ENCODE results near the gene SLIT3.

Gene SLIT3

DNA sequence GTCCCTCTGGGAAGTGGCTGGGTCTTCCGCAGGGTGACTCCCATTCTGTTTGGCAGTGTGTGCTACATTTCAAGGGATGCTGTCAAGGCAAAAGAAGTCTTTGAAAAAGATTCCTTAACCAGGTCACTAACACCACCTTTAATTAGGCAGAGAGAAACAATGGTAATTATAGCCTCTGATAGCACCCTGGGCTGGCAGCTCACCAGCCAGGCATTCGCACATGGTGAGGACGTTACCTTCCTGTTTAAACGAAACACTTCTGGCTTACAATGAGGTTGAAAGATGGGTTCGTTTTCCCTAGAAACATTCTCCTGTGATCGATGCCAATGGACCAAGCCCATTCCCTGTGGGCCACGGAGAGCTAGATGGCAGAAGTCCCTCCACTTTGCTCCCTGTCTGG lies 491.7 kb downstream of the SLIT3 start:
- no peak for DNase-seq

GRCh38 chr5:168808051-168808616 lies 492.8 kb downstream of the SLIT3 start:
- no peak for DNase-seq

GRCh38 chr5:168807287-168807686 lies 493.7 kb downstream of the SLIT3 start:
- no peak for DNase-seq

DNA sequence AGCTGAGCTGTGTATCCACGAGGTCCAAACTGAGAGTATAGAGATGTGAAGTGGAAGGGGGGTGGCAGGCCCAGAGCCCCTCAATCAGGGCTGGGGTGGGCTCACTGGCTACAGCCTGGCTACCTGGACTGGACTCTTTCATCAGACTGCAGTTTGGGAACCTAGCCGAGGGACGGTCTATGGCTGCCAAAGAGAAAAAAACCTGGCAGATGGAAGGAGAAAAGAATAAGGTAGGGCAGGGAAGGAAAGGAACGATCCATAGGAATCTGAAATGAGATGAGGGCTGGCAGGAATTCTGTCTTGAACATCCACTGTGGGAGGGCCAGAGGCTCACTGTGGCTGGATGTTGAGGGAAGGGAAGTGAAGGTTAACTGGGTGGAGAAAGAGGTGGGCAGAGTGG lies 497.4 kb downstream of the SLIT3 start:
- DNase-seq = no peak

DNA sequence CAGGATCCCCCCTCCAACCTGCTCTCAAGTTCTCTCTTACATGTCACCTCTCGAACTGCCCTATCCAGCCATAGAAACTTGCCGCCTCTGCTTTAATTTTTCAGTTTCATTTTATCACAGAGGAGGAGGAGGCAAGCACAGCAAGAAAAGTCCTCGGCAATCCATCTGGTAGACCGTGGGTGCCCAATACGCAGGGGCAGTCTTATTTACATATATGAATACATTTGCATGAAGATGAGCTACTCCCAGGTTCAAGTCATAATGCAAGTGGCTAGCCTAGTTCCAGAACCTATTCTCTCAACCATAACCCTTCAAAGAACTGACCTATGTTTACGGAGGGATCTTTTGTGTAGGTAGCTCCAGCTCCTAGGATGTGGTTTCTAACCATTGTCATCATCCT lies 498.6 kb downstream of the SLIT3 start:
- no peak for DNase-seq

- no peak for DNase-seq
These were observed 499.4 kb downstream of the SLIT3 start for GRCh38 chr5:168801567-168801966.

- no peak for DNase-seq
These were observed 500.2 kb downstream of the SLIT3 start for GRCh38 chr5:168800701-168801100.

- no peak for DNase-seq
These were observed 502.6 kb downstream of the SLIT3 start for GRCh38 chr5:168798065-168799023.

GRCh38 chr5:168796593-168797580 lies 504.1 kb downstream of the SLIT3 start:
- DNase-seq = no peak

GRCh38 chr5:168796000-168796399 lies 504.9 kb downstream of the SLIT3 start:
- no peak for DNase-seq

DNA sequence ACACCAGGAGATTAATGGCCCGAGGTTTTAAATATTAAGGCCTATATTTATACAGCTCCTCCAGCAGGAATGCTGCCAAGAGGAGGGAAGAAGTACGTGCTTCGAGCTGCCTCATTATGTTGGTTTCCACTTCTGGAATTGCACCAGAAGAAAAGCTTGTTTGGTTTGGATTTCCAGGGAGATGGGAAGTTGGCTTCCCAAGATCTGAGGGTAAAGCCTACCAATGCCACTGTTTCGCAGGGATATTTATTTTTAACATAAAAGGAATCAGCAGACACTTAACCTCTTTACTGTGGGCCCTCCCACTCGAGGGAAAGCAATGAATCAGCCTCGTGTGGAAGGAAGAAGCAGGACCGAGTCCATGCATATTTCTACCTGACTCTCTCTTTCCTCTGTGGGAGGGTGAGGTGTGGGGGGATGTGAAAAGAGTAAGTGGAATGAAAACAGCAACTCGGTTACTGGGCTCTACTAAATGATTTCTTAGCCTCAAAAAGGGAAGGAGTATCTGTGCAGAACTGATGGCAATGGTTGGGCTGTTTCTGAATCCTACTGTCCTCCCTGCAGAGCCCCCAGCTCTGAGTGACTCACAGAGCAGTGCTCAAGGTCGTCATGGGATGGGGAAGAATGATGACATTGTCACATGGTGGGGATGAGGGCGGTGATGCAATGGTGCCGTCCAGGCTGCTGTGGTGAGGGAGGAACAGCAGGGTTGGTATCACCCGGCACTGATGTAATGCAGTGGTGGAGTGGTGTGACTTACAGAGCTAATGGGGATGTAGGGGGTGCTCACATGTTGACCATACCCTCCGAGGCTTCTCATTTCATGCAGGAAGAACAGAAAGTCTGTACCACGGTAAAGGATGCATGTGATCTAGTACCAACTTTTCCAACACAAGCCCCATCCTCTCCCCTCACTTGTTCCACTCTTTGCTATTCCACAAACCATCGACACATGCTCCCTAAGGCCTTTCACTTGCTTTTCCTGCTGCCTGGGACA lies 506.8 kb downstream of the SLIT3 start:
- no peak for DNase-seq

DNA sequence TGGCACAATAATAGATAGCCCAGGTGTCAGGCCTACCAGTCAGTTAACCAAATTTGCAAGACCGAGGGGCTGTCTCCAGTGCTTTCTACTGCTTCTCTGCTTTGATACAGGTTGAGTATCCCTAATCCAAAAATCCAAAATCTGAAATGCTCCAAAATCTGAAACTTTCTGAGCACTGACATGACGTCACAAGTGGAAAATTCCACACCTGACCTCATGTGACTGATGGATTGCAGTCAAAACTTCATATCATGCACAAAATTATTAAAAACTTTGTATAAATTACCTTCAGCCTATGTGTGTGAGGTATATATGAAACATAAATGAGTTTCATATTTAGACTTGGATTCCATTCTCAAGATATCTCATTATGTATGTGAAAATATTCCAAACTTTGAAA lies 508.3 kb downstream of the SLIT3 start:
- no peak for DNase-seq

- no peak for DNase-seq
These were observed 510.2 kb downstream of the SLIT3 start for GRCh38 chr5:168790671-168791250.

- no peak for DNase-seq
These were observed 510.8 kb downstream of the SLIT3 start for GRCh38 chr5:168790002-168790635.

DNA sequence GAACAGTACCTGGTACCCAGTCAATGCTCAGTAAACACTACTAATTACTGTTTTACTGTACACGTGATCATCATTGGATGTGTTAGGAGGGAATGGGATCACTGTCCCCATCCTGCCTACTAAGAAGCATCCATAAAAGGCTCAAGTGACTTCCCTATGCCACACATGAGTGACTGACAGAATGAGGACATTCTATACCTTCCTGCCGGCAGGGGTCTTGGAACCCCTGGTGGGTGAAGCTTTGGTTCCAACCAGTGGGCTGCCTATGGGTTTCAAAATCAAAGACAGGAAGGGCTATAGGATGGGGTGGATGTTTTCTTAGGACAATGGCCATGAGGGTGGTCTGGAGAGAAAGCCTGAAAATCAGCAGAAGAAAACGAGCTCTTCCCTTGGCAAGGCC lies 512.2 kb downstream of the SLIT3 start:
- no peak for DNase-seq

- DNase-seq = no peak
These were observed 512.8 kb downstream of the SLIT3 start for GRCh38 chr5:168788107-168788506.

DNA sequence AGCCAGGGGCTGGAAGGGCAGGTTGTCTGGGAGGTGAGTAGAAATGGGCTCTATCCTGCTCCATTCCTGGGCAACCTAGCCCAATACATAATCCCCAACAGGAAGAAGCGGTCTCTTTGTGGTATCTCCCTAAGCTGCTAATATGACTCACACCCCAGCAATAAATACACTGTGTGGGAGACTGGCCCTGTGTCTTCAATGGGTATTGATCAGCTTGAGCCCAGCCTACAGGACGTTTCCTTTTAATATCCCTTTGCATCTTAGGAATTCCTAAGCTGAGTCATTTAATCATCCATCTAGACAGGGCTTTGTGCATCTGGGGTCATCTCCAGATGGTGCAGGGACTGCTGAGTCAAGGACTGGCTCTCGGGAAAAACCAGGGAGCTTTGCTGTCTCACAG lies 514.8 kb downstream of the SLIT3 start:
- no peak for DNase-seq

- no peak for DNase-seq
These were observed 516.5 kb downstream of the SLIT3 start for GRCh38 chr5:168784454-168784853.

- no peak for DNase-seq
These were observed 518.9 kb downstream of the SLIT3 start for GRCh38 chr5:168781941-168782571.

DNA sequence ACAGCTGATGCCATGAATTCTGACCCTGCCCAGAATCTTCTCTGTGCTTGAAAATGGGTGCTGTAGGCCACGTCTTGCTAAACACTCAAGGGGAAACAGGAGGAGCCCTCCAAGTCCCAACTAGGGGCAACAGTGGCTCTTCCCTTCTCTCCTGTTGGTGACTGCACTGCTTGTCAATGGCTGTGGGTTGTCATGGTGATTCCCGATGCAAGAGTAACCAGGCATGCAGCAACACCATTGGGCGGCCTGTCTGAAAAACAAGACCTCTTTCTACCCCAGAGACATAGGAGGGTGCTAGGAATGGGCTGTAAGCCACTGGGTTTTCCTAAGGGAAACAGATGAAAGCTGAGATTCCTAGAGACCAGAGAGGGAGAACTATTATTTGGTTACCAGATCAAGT lies 520.1 kb downstream of the SLIT3 start:
- DNase-seq = no peak

GRCh38 chr5:168779333-168779732 lies 521.6 kb downstream of the SLIT3 start:
- no peak for DNase-seq

Data from activated gamma-delta T cell treated with Interleukin-2 at 50 U/mL for 16 hours (primary cell).